KBM-7 (cell line): ENCODE data around the gene TMEM53.
A peak's percentile ranks its signal among the peaks of the same experiment; 100 is the strongest.

Experiments
- DNase-seq: peaks from one replicate; pipeline ENCODE4 v3.0.0-alpha.2; 2015
- in situ Hi-C: fragments of 300-500 bp; cut with MboI; formaldehyde crosslinking; loops from 2 replicates; pipeline ENCODE4 v1.14.3; 2020; ENCODE audit warnings: low sequenced_read_pairs, low pct_unique_long_range_greater_than_20kb, mixed read lengths

The TMEM53 gene

GRCh38 chr1:44636688-44637598, 37.3 kb downstream of the TMEM53 start:
- no peak for DNase-seq
- in situ Hi-C loops: no loop called here

- no peak for DNase-seq
- in situ Hi-C loops: no loop called here
Measured at GRCh38 chr1:44636083-44636687, 38.1 kb downstream of the TMEM53 start.

GRCh38 chr1:44635439-44635838, 38.8 kb downstream of the TMEM53 start:
- in situ Hi-C loops: no loop called here
- DNase-seq: no peak

GRCh38 chr1:44634606-44635189, 39.6 kb downstream of the TMEM53 start:
- no peak for DNase-seq
- in situ Hi-C loops: no loop called here

GRCh38 chr1:44632598-44632997, 41.7 kb downstream of the TMEM53 start:
- DNase-seq: peak; percentile 56
- in situ Hi-C loops: no loop called here

- in situ Hi-C loops: no loop called here
- peak; percentile 86 for DNase-seq
Measured at GRCh38 chr1:44631647-44632539, 42.4 kb downstream of the TMEM53 start.

GRCh38 chr1:44631333-44631646, 43.0 kb downstream of the TMEM53 start:
- in situ Hi-C loops: no loop called here
- no peak for DNase-seq

GRCh38 chr1:44630116-44630515, 44.2 kb downstream of the TMEM53 start:
- in situ Hi-C loops: no loop called here
- DNase-seq: no peak

- in situ Hi-C loops: no loop called here
- no peak for DNase-seq
Measured at GRCh38 chr1:44628962-44629756, 45.1 kb downstream of the TMEM53 start.

GRCh38 chr1:44625348-44625747, 48.9 kb downstream of the TMEM53 start:
- in situ Hi-C loops: no loop called here
- DNase-seq: no peak

- in situ Hi-C loops: no loop called here
- DNase-seq: no peak
Measured at GRCh38 chr1:44624268-44624901, 49.9 kb downstream of the TMEM53 start.

GRCh38 chr1:44621841-44622286, 52.4 kb downstream of the TMEM53 start:
- in situ Hi-C loops: no loop called here
- DNase-seq: no peak

- no peak for DNase-seq
Measured at GRCh38 chr1:44620072-44620471, 54.2 kb downstream of the TMEM53 start.

GRCh38 chr1:44619261-44619900, 54.9 kb downstream of the TMEM53 start:
- in situ Hi-C loops: no loop called here
- DNase-seq: no peak

More at GRCh38 chr1:44620072-44620471, 54.2 kb downstream of the TMEM53 start:
- in situ Hi-C loops: no loop called here

GRCh38 chr1:44617703-44618029, 56.6 kb downstream of the TMEM53 start:
- DNase-seq: no peak

GRCh38 chr1:44616991-44617702, 57.1 kb downstream of the TMEM53 start:
- in situ Hi-C loops: no loop called here
- no peak for DNase-seq

More at GRCh38 chr1:44617703-44618029, 56.6 kb downstream of the TMEM53 start:
- in situ Hi-C loops: no loop called here

GRCh38 chr1:44616284-44616990, 57.8 kb downstream of the TMEM53 start:
- in situ Hi-C loops: no loop called here
- no peak for DNase-seq
